PC-9 (cell line): Measurements from ENCODE around the gene NR2E3. TPM values are rescaled to one million over a fixed set of nuclear protein-coding genes. Genes with fewer than 3 reads are reported as not detected.

Source experiments
- BruUV-seq: library from RNA; stranded (reverse); fragments of 400-500 nt; replicated peaks from 2 replicates; lab custom pipeline; 2021; lab: Mats Ljungman, UMichigan
- CTCF ChIA-PET: fragments of 300-600 bp; sonication (Branson Sonifier 250); formaldehyde crosslinking; loops from one replicate; lab custom pipeline; 2022; ENCODE audit warnings: antibody characterized with exemption; lab: Charles Lee
- POLR2A ChIA-PET: fragments of 300-600 bp; sonication (Branson Sonifier 250); formaldehyde crosslinking; loops from one replicate; lab custom pipeline; 2022; ENCODE audit warnings: antibody characterized with exemption; ENCODE audit not compliant: unreplicated experiment; lab: Charles Lee
- DNase-seq, 2 experiments: peaks; one replicate each; pipeline versions ENCODE4 v3.0.0 to v3.0.0-alpha.2; 2015 to 2022; ENCODE audit warnings: mixed read lengths in 1 of 2
- H2AFZ ChIP-seq: fragments of 200-600 bp; sonication (generic); 2 replicates; pipeline ENCODE4 v1.8.1; 2017; ENCODE audit warnings: antibody characterized with exemption
- H3F3A ChIP-seq: fragments of 200-600 bp; sonication (generic); 2 replicates; pipeline ENCODE4 v1.8.1; 2017; ENCODE audit warnings: antibody characterized with exemption, mild to moderate bottlenecking, low read depth; ENCODE audit not compliant: insufficient read depth
- H3K27ac ChIP-seq: fragments of 200-600 bp; sonication (generic); 2 replicates; pipeline ENCODE4 v1.6.1; 2016; ENCODE audit warnings: mixed run types
- H3K27me3 ChIP-seq: fragments of 200-600 bp; sonication (generic); 2 replicates; pipeline ENCODE4 v1.6.1; 2016; ENCODE audit warnings: low read depth, mixed run types; ENCODE audit not compliant: insufficient read depth
- H3K36me3 ChIP-seq: fragments of 200-600 bp; sonication (generic); 2 replicates; pipeline ENCODE4 v1.6.1; 2016; ENCODE audit warnings: low read depth, mixed run types
- H3K4me1 ChIP-seq: fragments of 200-600 bp; sonication (generic); replicated peaks from 2 replicates; pipeline ENCODE4 v1.6.1; 2016; ENCODE audit warnings: mixed run types; ENCODE audit not compliant: insufficient read depth
- H3K4me2 ChIP-seq: fragments of 200-600 bp; sonication (generic); 2 replicates; pipeline ENCODE4 v1.6.1; 2017; ENCODE audit warnings: mixed run types
- H3K4me3 ChIP-seq: fragments of 200-600 bp; sonication (generic); 2 replicates; pipeline ENCODE4 v1.6.1; 2016; ENCODE audit warnings: mixed run types
- H3K79me2 ChIP-seq: fragments of 200-600 bp; sonication (generic); 2 replicates; pipeline ENCODE4 v1.6.1; 2017; ENCODE audit warnings: low read depth, mixed run types
- H3K9me2 ChIP-seq: fragments of 200-600 bp; sonication (generic); 2 replicates; pipeline ENCODE4 v1.8.1; 2017; ENCODE audit warnings: mild to moderate bottlenecking; ENCODE audit not compliant: insufficient read depth
- H3K9me3 ChIP-seq: fragments of 200-600 bp; sonication (generic); 2 replicates; pipeline ENCODE4 v1.8.1; 2016; ENCODE audit warnings: low read depth; ENCODE audit not compliant: insufficient read depth
- H4K20me1 ChIP-seq: fragments of 200-600 bp; sonication (generic); 2 replicates; pipeline ENCODE4 v1.8.1; 2017; ENCODE audit not compliant: insufficient read depth
- EZH2 ChIP-seq: fragments of 200-600 bp; sonication (generic); IDR thresholded peaks from 2 replicates; pipeline ENCODE4 v1.8.0; 2017; ENCODE audit warnings: antibody characterized with exemption, low read depth
- intact Hi-C: fragments of 100-400 bp; cut with micrococcal nuclease; formaldehyde crosslinking; loops from one replicate; pipeline ENCODE4 v1.10.0; 2022; ENCODE audit not compliant: unreplicated experiment
- total RNA-seq: library from RNA; stranded (reverse); gene quantifications from 2 replicates; pipeline ENCODE4 v1.2.3, GENCODE V29; 2021
- TF ChIP-seq, protein P1 (sequence below): fragments of 200-600 bp; sonication (generic); conservative IDR thresholded peaks from 2 replicates; pipeline ENCODE4 v1.6.1; 2017; ENCODE audit warnings: mixed run types, antibody characterized with exemption, mild to moderate bottlenecking, moderate library complexity

Gene NR2E3
- total RNA-seq, 1 experiment from 2014 or later = 1.5 TPM

DNA sequence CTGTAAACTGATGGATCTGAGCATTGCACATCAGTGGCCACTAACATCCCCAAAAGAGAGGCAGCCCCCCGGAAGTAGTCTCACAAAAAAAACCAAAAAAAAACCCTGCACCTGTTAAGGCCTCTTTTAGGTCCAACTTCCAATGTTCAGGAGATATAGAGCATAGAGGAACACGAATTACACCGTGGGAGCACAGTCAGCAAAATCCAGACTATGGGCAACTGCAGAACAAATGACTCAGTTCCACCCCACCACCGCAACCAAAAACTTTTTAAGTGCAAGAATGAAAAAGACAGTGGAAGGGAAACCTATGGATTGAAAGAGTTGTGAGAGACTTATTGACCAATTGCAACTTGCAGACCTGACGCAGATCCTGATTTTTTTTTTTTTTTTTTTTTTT, 42.2 kb upstream of the NR2E3 start:
- BruUV-seq = no TSS peak
- no peaks in the 10 kb centered on the region for H4K20me1 ChIP-seq
- no peak for TF ChIP-seq EZH2
- TF ChIP-seq, protein P1, sequence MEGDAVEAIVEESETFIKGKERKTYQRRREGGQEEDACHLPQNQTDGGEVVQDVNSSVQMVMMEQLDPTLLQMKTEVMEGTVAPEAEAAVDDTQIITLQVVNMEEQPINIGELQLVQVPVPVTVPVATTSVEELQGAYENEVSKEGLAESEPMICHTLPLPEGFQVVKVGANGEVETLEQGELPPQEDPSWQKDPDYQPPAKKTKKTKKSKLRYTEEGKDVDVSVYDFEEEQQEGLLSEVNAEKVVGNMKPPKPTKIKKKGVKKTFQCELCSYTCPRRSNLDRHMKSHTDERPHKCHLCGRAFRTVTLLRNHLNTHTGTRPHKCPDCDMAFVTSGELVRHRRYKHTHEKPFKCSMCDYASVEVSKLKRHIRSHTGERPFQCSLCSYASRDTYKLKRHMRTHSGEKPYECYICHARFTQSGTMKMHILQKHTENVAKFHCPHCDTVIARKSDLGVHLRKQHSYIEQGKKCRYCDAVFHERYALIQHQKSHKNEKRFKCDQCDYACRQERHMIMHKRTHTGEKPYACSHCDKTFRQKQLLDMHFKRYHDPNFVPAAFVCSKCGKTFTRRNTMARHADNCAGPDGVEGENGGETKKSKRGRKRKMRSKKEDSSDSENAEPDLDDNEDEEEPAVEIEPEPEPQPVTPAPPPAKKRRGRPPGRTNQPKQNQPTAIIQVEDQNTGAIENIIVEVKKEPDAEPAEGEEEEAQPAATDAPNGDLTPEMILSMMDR = no peak
- no peaks in the 10 kb centered on the region for H3K9me2 ChIP-seq
- H3K4me3 ChIP-seq = no peak overlapping the region
- DNase-seq = no peak
- H3K4me1 ChIP-seq = no peaks in the 10 kb centered on the region
- no peaks in the 10 kb centered on the region for H3K27me3 ChIP-seq
- POLR2A ChIA-PET = no interaction called here
- no peaks in the 10 kb centered on the region; the same call in 1 of the 2 replicates for H3K36me3 ChIP-seq
- H3K9me3 ChIP-seq = no peaks in the 10 kb centered on the region
- CTCF ChIA-PET = no interaction called here
- no peaks in the 10 kb centered on the region for H3K79me2 ChIP-seq
- intact Hi-C loops = no loop called here
- H2AFZ ChIP-seq = no peak overlapping the region
- no peaks in the 10 kb centered on the region for H3F3A ChIP-seq
- no peak overlapping the region for H3K27ac ChIP-seq
- H3K4me2 ChIP-seq = no peak overlapping the region

DNA sequence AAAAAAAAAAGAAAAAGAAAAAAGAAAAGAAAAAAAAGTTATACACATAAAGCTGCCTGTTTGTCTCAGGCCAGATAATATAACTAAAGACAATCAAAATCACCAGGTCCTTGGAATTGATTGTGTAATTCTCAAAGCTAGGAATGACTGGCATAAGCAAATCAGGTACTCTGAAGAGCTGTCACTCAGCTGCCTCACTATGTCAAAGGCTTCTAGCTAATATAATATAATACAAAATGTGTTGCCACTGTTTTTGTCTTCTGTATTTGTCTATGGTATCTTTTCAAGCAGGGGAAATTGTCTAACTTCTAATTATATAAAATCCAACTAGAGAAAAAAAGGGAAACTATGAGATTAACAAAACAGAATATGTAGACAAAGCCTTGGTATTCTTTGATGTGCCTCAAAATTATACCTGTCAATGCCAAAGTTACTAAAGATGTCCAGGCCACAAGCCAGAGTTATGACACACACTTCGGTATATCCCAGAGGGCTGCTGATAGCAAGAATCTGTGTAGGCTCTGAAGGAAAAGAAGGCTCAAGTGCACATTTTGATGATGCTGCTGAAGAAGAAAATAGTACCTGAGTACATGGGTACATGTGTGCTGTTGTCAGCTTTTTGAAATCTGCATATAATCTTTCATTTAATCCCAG, 37.0 kb upstream of the NR2E3 start:
- no peak overlapping the region for H2AFZ ChIP-seq
- no peaks in the 10 kb centered on the region for H3K36me3 ChIP-seq
- no peaks in the 10 kb centered on the region for H3K27me3 ChIP-seq
- no peaks in the 10 kb centered on the region for H4K20me1 ChIP-seq
- ChIA-PET POLR2A (interaction anchor here (0.6 kb wide), 1 partner anchor 18 kb away, joined by 3 read pairs; no protein-coding TSS in a partner anchor), CTCF (interaction anchor here (0.6 kb wide), 1 partner anchor 1006 kb away, joined by 5 read pairs; no protein-coding TSS in a partner anchor)
- H3K4me2 ChIP-seq = no peak overlapping the region
- no peaks in the 10 kb centered on the region; the same call in 1 of the 2 replicates for H3F3A ChIP-seq
- no peak for DNase-seq
- intact Hi-C loops = no loop called here
- no peaks in the 10 kb centered on the region for H3K79me2 ChIP-seq
- H3K9me2 ChIP-seq = no peaks in the 10 kb centered on the region
- no TSS peak for BruUV-seq
- H3K9me3 ChIP-seq = no peaks in the 10 kb centered on the region
- no peaks in the 10 kb centered on the region for H3K4me1 ChIP-seq
- no peak overlapping the region for H3K27ac ChIP-seq
- no peak overlapping the region for H3K4me3 ChIP-seq
- TF ChIP-seq EZH2 = no peak
- TF ChIP-seq, protein P1 = no peak

DNA sequence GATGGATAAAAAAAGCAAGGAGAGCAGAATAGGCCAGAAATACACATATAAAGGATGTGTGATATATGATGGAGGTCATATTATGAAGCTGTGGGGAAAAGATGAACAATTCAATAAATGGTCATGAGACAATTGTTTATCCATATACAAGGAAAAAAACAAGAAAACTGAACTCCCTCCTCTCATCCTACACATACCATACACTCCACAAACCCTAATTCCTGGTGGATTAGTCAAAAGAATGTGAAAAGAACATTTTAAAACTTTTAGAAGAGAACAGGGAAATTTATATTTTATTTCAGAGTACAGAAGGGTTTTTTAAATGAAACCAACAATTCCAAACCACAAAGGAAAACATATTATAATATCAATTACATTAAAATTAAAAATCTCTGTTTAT, 34.5 kb upstream of the NR2E3 start:
- POLR2A ChIA-PET = no interaction called here
- no TSS peak for BruUV-seq
- Histone ChIP-seq H3K27me3 (no peaks in the 10 kb centered on the region), H3K27ac (no peak overlapping the region), H3K4me1 (peaks cover 13% of the 10 kb centered on the region), H3F3A (no peaks in the 10 kb centered on the region; the same call in 1 of the 2 replicates), H3K9me2 (no peaks in the 10 kb centered on the region), H3K79me2 (no peaks in the 10 kb centered on the region), H4K20me1 (no peaks in the 10 kb centered on the region), H3K4me3 (no peak overlapping the region), H2AFZ (no peak overlapping the region), H3K4me2 (no peak overlapping the region), H3K36me3 (no peaks in the 10 kb centered on the region), H3K9me3 (no peaks in the 10 kb centered on the region)
- no peak for DNase-seq
- TF ChIP-seq EZH2 = no peak
- TF ChIP-seq, protein P1 = no peak
- CTCF ChIA-PET = no interaction called here
- intact Hi-C loops = no loop called here
